ENCODE data around the gene DENND2D.
A peak's percentile ranks its signal among the peaks of the same experiment; 100 is the strongest.

Gene DENND2D

DNA sequence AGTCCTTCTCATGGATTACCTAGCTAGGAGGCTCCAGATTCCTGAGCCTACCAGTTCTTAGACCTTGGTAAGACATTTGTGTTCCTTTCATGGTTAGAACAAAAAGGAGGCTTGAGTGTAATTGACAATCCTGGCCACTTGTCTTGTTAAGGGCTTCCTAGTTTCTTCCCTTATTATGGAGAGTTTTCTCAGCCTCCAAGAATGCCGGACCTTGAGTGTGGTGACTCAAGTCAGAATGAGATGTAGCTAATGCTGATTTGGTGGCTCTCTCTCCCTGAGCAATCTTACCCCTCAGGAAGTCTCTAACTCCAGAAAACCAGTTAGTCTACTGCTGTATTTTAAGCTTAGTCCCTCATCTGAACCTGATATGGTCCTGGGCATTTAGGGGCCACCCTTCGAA is 41.4 kb upstream of the DENND2D start:
- H3K4me2 ChIP-seq (ENCODE audit: low read length) = no peak overlapping the region
- H3K4me1 ChIP-seq = peaks cover 17% of the 10 kb centered on the region
- H3K4me3 ChIP-seq (ENCODE audit: low read depth, low read length) = no peak overlapping the region
- H3K9me3 ChIP-seq (ENCODE audit: control insufficient read depth, low read length) = no peaks in the 10 kb centered on the region
- no peak overlapping the region for H2AFZ ChIP-seq
- H3K36me3 ChIP-seq (ENCODE audit: control insufficient read depth, insufficient read depth, low read length) = no peaks in the 10 kb centered on the region
- TF ChIP-seq, protein P1, sequence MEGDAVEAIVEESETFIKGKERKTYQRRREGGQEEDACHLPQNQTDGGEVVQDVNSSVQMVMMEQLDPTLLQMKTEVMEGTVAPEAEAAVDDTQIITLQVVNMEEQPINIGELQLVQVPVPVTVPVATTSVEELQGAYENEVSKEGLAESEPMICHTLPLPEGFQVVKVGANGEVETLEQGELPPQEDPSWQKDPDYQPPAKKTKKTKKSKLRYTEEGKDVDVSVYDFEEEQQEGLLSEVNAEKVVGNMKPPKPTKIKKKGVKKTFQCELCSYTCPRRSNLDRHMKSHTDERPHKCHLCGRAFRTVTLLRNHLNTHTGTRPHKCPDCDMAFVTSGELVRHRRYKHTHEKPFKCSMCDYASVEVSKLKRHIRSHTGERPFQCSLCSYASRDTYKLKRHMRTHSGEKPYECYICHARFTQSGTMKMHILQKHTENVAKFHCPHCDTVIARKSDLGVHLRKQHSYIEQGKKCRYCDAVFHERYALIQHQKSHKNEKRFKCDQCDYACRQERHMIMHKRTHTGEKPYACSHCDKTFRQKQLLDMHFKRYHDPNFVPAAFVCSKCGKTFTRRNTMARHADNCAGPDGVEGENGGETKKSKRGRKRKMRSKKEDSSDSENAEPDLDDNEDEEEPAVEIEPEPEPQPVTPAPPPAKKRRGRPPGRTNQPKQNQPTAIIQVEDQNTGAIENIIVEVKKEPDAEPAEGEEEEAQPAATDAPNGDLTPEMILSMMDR (IDR thresholded peaks at IDR 0.05) = no peak
- H3K79me2 ChIP-seq = no peaks in the 10 kb centered on the region
- no peaks in the 10 kb centered on the region for H3K27me3 ChIP-seq (ENCODE audit: control insufficient read depth, insufficient read depth, low read length)
- no peak overlapping the region for H3K27ac ChIP-seq
- no peak overlapping the region for H3K9ac ChIP-seq

DNA sequence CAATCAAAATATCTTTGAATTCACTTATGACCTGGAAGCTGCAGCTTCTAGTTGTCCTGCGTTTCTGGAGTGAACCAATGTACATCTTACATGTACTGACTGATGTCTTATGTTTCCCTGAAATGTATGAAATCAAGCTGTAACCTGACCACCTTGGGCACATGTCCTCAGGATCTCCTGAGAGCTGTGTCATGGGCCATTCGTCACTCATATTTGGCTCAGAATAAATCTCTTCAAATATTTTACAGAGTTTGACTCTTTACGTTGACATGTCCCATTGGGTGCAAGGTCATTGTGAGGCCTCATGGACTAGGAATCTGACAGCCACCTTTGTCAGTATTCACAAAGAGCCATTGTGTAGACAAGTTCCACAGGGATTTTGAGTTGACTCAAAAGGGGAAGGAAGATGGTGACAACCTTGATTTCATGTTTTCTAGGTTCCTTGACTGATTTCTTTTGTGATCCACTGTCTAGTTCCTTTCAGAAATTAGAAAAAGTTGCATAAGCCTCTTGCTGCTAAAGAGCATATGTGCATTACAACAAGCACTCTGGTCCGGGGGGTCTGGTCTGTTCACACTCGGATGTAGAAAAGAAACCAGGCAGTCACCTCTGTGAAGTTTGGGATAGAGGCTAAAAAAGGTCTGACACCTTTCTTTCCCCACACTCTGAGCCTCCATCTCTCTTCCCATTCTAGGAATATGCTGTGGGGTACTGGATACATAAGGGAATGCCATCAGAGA is 37.8 kb upstream of the DENND2D start:
- Histone ChIP-seq H3K4me1 (peaks cover 31% of the 10 kb centered on the region), H3K27ac (peak overlapping the region; percentile 77), H3K9ac (no peak overlapping the region), H2AFZ (peak overlapping the region; percentile 46), H3K79me2 (no peaks in the 10 kb centered on the region), H3K36me3 (ENCODE audit: control insufficient read depth, insufficient read depth, low read length) (no peaks in the 10 kb centered on the region), H3K9me3 (ENCODE audit: control insufficient read depth, low read length) (no peaks in the 10 kb centered on the region), H3K27me3 (ENCODE audit: control insufficient read depth, insufficient read depth, low read length) (no peaks in the 10 kb centered on the region), H3K4me3 (ENCODE audit: low read depth, low read length) (no peak overlapping the region), H3K4me2 (ENCODE audit: low read length) (no peak overlapping the region)
- TF ChIP-seq, protein P1 (IDR thresholded peaks at IDR 0.05) = no peak

DNA sequence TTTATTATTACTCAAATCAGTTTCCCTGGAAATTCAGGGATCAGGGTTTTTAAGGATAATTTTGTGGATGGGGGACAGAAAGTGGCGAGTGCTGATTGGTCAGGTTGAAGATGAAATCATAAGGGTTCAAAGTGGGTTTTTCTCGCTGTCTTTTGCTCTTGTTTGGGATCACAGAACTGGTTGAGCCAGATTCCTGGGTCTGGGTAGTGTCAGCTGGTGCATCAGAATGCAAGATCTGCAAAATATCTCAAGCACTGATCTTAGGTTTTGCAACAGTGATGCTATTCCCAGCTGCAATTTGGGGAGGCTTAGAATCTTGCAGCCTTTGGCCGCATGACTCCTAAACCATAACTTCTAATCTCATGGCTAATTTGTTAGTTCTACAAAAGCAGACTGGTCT is 36.4 kb upstream of the DENND2D start:
- H3K4me3 ChIP-seq (ENCODE audit: low read depth, low read length) = peak overlapping the region; percentile 42
- peaks cover 31% of the 10 kb centered on the region for H3K4me1 ChIP-seq
- peak overlapping the region; percentile 77 for H3K27ac ChIP-seq
- TF ChIP-seq, protein P1 (IDR thresholded peaks at IDR 0.05) = no peak
- H3K36me3 ChIP-seq (ENCODE audit: control insufficient read depth, insufficient read depth, low read length) = no peaks in the 10 kb centered on the region
- H3K4me2 ChIP-seq (ENCODE audit: low read length) = peak overlapping the region; percentile 55
- no peaks in the 10 kb centered on the region for H3K79me2 ChIP-seq
- H3K9ac ChIP-seq = no peak overlapping the region
- H2AFZ ChIP-seq = no peak overlapping the region
- H3K9me3 ChIP-seq (ENCODE audit: control insufficient read depth, low read length) = no peaks in the 10 kb centered on the region
- H3K27me3 ChIP-seq (ENCODE audit: control insufficient read depth, insufficient read depth, low read length) = no peaks in the 10 kb centered on the region

- Histone ChIP-seq H3K36me3 (ENCODE audit: control insufficient read depth, insufficient read depth, low read length) (no peaks in the 10 kb centered on the region), H3K4me2 (ENCODE audit: low read length) (peak overlapping the region; percentile 55), H3K4me3 (ENCODE audit: low read depth, low read length) (peak overlapping the region; percentile 42), H3K79me2 (no peaks in the 10 kb centered on the region), H3K27ac (peak overlapping the region; percentile 77), H3K27me3 (ENCODE audit: control insufficient read depth, insufficient read depth, low read length) (no peaks in the 10 kb centered on the region), H3K4me1 (peaks cover 31% of the 10 kb centered on the region), H3K9me3 (ENCODE audit: control insufficient read depth, low read length) (no peaks in the 10 kb centered on the region), H2AFZ (no peak overlapping the region), H3K9ac (no peak overlapping the region)
- TF ChIP-seq, protein P1 (IDR thresholded peaks at IDR 0.05) = no peak
Observed at GRCh38 chr1:111236379-111236778, 35.9 kb upstream of the DENND2D start.

DNA sequence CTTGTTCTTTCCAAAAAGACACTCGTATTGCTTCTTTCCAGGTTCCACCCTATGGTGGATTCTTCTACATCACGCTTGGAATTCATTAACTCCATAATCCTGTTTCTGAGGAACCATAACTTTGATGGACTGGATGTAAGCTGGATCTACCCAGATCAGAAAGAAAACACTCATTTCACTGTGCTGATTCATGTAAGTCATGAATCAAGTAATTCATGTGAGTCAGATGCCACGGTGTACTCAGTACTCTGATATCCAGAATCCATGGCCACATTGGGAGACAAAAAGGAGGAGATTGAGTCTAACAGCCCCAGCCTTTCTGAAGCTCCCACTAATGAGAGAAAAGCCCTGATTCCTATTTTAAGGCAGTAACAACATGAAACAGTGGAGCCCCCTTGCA is 34.4 kb upstream of the DENND2D start:
- H3K79me2 ChIP-seq = no peaks in the 10 kb centered on the region
- no peaks in the 10 kb centered on the region for H3K36me3 ChIP-seq (ENCODE audit: control insufficient read depth, insufficient read depth, low read length)
- H3K9ac ChIP-seq = no peak overlapping the region
- peaks cover 31% of the 10 kb centered on the region for H3K4me1 ChIP-seq
- H3K4me3 ChIP-seq (ENCODE audit: low read depth, low read length) = no peak overlapping the region
- no peak overlapping the region for H2AFZ ChIP-seq
- TF ChIP-seq, protein P1 (IDR thresholded peaks at IDR 0.05) = no peak
- no peak overlapping the region for H3K4me2 ChIP-seq (ENCODE audit: low read length)
- H3K9me3 ChIP-seq (ENCODE audit: control insufficient read depth, low read length) = no peaks in the 10 kb centered on the region
- H3K27ac ChIP-seq = peak overlapping the region; percentile 77
- H3K27me3 ChIP-seq (ENCODE audit: control insufficient read depth, insufficient read depth, low read length) = no peaks in the 10 kb centered on the region

All from parathyroid adenoma (tissue), 2 donors.